Activated T-helper 1 cell treated with Interleukin-2 at 50 U/mL for 16 hours (primary cell): ENCODE results near the gene ABCC11.
"Not testable (repeated sequence)": the region's sequence is repeated elsewhere in the genome, so short reads cannot be mapped to it uniquely, and the experiment has no call there.

Source experiments
- DNase-seq: peaks from one replicate; pipeline ENCODE4 v3.0.0-alpha.2; 2020; ENCODE audit warnings: low read depth

The ABCC11 gene

DNA sequence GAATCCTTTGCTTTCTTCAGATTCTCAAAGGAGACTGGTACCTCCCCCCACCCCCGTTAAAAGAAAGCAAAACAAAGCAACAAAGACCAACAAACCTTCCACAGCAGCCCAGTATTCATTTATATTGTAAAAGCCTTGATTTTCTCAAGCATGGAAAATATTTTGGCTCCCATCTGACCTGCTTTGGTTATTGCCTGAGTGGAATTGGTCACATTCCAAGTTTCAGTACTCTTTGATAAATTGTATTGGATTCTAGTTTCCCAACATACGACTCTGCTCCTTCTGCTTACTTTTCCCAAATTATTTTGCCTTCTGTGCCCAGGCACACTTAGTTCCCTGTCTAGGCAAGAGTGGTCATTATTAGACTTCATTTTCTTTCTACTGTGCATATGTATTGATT, 1.3 kb downstream of the ABCC11 start:
- DNase-seq: no peak

DNA sequence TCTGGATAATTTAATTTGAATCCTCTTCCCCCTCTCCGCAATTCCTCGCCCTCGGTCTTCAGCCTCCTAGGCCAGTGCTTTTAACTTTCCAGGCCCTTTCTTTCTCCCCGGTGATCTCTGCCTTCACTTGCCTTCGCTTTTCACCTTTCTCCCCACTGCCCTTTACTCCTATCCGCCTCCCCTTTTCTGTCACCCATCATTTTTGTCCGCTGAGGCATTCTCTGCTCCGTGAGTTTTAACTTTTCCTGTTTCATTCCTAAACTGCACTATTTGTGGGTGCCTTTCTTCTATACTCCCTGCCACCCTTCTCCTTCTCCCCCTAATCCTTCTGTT, 2.5 kb downstream of the ABCC11 start:
- no peak for DNase-seq

DNA sequence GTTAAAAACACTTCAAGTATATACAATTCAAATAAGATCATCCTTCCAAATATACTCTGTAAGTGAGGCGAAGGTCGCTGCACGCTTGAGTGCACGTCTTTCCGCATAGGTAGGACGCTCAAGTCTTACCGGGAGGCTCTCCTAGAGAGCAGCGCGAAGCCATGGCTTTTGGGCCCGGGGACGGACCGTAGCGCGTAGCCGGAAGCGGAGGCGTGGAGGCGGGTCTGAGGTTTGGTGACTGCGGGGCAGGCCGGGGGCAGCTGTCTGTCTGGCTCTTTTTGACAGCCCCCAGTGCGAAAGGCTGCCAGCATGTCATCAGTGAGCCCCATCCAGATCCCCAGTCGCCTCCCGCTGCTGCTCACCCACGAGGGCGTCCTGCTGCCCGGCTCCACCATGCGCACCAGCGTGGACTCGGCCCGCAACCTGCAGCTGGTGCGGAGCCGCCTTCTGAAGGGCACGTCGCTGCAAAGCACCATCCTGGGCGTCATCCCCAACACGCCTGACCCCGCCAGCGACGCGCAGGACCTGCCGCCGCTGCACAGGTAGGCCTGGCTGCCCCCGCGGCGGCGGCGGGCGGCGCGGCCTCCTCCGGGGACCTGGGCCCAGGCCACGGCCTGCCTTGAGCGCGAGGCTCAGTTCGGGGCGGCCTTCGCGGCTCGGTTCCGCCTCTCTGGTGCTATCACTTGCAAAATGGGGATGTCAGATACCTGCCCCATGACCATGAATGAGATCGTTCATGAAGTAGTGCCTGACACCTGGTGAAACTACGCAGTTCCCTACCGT, 3.1 kb downstream of the ABCC11 start, which contains the start of gene LONP2:
Gene LONP2 (plus strand): TSS at position 221 of the 783 bp plus-strand sequence. CDS start 89 bp downstream, at position 310.
- DNase-seq: peak; percentile 80

DNA sequence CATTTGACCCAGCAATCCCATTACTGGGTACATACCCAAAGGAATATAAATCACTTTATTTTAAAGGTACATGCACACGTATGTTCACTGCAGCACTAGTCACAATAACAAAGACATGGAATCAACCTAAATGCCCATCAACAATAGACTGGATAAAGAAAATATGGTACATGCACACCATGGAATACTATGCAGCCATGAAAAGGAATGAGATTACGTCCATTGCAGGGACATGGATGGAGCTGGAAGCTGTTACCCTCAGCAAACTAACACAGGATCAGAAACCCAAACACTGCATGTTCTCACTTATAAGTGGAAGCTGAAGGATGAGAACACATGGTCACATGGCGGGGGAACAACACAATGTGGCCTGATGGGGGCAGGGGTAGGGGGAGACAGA, 7.2 kb downstream of the ABCC11 start:
- not testable (repeated sequence) for DNase-seq

DNA sequence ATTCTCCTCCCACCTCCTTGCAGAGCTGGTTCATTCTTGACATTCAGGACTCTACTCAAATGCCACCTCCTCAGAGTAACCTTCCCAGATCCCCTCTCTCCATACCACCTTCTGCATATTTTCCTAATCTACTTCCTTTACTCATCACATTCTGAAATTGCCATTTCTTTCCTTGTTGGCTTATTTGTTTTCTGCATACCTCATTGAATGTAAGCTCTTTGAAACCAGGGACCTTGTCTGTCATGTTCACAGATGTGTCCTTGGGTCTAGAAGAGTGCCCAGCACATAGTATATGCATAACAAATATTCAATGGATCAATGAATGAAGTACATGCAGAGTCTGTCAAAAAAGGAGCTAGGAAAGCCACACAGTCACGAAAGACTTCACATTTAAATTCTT, 11.1 kb downstream of the ABCC11 start:
- DNase-seq: no peak

DNA sequence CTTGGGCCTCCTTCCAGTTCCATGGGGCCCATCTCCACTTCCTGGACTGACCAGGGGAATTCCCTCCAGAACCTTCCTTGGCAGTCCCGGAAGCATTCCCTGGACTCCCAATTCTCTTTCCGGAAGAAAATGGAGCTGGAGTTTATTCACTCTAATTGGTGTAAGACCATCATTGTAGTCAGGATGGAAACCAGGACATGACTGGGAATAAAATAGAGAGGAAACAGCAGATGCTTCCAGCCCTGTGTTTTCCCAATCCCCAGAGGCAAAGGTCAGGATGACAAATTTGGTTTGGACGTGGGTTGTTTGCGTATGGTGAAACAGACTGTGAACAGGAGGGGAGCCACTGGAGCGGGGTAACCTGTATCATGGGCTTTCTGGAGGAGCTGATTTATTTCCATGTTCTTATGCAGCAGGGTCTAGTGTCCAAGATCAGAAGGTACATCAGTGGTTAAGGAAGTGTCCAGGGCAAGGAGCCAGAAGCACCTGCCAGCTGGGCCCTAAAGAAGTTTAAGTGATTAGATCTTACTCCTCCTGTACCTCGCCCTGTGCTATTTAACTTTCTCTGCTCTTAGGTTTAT, 11.7 kb downstream of the ABCC11 start:
- no peak for DNase-seq

DNA sequence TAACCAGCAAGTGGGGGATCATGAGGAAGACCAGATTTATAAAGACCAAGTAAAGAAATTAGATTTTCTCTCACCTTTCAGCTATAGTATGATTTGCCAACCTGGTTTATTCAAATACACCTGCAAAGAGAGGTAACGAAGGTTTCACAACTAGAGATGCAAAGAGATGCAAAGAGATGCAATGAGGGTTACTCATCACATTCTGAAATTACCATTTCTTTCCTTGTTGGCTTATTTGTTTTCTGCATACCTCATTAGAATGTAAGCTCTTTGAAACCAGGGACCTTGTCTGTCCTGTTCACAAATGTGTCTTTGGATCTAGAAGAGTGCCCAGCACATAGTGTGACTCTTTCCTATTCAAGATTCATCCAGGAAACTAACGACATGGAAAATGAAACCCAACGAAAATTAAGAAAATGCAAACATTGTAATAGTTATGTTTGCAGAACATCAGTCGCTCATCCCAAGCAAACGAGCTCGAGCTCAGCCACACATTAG, 12.2 kb downstream of the ABCC11 start:
- DNase-seq: no peak

DNA sequence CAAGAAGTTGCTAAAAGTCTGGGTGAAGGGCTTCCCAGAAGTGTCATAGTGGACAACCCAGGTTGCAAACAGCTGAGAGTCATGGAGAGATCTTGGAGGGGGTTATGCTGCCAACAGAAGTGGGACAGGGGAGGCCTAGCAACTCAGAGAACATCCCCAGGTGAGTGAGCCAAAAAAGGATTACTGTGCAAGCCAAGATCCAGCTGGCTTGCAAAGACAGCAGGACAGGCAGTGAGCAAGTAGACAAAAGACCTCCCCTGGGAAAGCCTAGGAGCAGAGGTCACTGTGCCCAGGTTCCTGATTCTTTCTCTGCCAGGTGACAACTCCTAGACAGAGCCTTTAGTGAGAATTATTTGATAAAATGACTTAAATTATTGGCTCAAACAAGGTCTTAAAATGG, 12.7 kb downstream of the ABCC11 start:
- DNase-seq: no peak

DNA sequence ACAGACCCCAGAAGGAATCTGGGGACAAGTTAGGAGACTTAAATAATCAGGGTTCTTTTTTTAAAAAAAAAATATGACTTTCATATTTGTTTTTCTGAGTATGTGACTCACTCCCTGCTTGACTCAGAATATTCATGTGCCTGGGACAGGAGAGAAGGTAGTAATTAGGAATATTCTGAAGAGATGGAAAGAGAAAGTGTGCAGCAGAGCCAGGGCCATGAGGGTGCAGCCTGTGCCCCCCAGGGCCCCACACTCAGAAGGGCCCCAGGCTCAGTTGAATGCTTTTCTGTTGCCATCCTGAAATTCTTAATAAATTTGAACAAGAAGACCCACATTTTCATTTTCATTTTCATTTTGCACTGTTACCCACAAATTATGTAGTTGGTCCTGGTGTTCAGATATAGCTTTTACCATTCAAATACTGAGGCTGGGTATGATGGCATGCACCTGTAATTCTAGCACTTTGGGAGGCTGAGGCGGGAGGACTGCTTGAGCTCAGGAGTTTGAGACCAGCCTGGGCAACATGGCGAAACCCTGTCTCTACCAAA, 14.8 kb downstream of the ABCC11 start:
- no peak for DNase-seq

DNA sequence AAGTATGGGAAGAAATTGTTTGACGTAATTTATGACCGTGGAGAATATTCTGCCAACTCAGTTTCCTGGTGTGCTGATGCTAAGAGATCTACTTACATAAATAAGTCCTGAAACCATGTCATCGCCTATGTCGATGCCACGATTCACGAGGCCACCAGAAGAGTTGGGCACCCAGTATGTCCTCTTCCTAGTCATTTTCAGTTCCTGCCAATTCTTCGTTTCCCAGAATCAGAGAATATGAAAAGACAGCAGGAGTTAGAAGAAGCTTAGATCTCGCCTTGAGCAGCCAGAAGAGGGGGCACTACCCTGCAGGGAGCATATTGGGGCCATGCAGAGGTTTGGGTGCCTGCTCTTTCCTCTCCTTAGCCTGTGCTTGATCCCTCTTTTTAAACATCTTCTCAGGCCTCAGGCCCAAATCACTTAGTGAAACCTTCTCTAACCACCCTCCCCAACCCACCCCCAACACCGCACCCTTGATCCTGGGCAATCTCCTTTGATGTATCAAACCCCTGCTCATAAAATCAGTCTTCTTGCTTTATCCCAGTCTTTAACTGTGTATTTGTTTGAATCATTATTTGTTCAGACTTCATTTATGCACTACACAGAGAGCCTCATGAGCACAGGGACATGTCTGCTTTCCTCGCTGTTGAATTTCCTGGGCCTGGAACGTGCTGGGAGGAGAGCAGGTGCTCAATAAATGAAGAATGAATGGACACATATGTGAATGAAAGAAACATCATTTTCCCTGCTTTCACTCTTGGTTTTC, 15.4 kb downstream of the ABCC11 start:
- DNase-seq: no peak

DNA sequence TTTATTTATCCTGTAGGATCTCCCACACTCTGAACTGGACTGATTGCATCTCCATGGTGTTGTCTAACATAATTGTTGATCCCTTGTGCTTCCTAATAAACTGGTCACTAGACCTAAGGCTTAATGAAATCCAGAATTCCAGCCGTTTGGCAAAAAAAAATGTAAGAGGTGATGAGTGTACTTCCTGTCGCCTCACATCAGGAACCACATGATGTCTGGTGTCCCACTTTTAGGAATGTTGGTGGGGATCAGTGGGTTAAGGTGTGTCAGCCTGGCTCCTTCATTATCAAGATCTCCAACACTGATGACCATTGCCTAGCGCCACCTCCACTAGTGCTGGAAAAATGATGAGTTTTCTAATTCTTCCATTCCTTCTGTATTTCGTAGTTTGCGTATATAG, 21.9 kb downstream of the ABCC11 start:
- no peak for DNase-seq

DNA sequence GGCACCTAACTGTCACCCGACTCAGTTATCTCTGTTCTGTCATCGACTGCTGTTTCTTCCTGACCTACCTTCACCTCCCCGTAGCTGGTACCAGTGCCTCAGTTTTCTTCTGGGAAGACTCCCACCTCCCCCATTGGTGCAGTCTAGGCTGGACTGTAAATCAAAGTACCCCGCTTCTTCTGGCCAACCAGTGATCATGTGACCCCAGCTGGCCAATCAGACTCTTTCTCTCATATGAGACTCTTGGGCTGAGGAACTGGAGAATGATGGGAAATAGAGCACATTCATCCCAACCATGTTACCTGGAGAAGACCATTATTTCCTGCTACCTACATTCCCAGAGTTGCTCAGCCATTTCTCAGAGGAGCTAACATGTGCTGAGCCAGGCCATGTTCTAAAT, 23.8 kb downstream of the ABCC11 start:
- no peak for DNase-seq

DNA sequence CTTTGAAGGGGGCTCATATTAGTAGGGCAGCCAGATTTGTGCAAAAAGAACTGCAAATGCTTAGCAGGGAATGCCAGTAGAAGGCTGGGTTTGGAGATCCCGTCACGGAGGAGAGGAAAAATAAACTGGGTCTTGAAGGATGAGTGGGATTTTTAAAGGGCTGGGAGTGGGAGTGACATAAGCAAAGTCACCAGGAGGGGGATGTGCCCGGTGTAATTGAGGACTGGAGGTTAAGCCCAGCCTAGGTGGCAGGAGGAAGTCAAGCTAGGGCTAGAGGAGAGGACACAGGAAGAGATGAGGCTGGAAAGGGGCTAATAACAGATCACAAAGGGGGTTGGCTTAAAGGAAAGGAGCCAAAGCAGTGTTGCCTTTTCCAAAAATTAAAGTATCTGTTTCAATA, 26.4 kb downstream of the ABCC11 start:
- DNase-seq: no peak

DNA sequence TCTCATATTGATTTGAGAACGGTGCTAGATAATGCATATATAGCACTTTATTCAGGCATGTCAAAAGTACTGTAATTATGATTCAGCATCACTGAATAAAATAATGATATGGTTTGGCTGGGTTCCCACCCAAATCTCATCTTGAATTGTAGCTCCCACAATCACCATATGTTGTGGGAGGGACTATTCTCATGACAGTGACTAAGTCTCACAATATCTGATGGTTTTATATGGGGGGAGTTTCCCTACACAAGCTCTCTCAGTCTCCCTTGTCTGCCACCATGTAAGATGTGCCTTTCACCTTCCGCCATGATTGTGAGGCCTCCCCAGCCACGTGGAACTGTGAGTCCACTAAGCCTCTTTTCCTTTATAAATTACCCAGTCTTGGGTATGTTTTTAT, 28.9 kb downstream of the ABCC11 start:
- DNase-seq: no peak

DNA sequence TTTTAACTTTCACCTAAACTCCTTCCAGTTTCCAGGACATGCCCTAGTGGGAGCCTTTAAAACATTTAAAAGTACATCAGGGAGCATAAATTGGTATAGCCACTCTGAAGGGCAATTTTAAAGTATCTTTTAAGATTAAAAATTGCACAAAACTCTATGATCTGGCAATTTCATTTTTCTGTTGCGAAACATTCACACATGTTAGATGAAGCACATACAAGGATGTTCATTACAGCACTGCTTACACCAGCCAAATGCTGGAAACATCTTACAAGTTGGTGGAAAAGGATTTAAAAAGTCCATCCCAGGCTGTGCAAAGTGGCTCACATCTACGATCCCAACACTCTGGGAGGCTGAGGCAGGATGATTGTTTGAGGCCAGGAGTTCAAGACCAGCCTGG, 29.6 kb downstream of the ABCC11 start:
- no peak for DNase-seq

DNA sequence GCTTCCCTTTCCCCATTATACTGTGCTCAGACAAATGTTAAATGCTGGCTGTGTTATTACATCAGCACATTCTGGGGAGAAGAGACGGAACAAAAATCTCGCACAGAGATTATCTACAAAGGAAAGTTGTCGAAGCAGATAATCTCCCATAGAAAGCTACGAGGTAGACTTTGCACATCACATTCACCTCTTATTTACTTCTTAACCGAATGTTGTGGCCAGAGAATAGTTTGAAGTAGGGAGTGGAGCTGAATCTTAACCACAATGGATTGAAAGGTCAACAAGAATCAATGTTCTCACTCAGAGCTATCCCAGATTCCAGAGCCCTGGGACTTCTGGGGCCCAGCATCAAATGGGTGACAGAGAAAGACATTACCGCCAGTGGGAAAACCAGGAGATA, 31.6 kb downstream of the ABCC11 start:
- no peak for DNase-seq

DNA sequence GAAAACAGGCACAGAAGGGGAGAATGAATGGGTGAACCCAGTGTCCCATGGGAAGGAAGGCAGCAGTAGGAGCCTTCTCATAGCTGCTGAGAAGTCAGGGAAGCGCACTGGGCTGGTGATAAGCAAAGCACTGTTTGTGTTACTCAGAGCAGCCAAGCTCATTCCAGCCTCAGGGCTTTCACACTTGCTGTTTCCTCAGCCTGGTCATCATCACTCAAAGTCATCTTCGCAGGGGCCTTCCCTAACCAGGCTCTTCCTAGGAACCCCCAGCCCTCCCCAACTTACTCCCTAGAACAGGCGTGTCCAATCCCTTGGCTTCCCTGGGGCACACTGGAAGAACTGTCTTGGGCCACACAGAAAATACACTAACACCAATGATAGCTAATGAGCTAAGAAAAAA, 35.3 kb downstream of the ABCC11 start:
- no peak for DNase-seq

DNA sequence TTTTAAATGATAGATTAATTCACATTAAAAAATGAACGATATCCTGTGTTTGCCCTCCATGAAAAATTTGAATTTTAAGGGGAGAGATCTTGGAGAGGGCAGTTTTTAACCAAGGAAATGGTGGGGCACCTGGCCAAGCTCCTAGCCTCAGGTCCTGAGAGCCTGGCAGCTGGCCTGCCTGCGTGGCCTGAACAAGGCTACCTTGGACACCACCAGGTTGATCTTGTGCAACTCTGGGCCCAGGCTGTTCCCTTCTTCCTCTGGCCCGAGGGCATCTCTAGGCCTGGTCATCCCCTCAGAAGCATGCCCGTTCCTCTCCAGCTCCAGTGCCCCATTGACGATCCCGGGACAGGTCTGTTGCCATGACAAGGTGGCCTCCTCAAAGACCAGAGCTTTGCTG, 36.6 kb downstream of the ABCC11 start:
- DNase-seq: no peak

DNA sequence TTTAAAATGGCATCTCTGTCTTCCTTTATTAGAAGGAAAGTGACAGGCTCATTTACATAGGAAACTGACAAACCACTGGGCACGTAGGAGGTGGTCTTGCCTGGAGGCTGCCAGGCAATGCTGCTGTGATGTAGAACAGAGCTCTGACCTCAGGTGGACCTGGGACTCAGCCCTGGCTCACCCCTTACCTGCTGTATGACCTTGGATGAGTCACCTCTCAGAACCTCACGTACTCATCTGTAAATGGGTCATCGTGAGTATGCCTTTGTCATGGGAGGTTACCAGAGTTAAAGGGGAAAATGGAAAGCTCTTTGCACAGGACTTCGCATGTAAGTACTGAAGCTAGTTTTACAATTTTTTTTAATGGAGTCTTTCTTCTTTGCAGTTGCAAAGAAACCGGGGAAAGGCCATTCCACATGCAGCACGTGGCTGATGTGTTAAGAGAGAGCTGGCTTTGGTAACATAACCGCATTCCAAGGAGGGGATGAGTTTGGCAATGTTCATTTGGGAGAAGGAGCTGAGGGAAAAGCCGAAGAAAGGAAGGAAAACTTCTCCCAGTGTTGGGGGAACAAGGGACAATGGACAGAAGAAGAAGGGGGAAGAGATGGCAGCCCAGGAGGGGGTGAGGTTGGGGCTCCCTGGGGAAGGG, 40.6 kb downstream of the ABCC11 start:
- DNase-seq: no peak

DNA sequence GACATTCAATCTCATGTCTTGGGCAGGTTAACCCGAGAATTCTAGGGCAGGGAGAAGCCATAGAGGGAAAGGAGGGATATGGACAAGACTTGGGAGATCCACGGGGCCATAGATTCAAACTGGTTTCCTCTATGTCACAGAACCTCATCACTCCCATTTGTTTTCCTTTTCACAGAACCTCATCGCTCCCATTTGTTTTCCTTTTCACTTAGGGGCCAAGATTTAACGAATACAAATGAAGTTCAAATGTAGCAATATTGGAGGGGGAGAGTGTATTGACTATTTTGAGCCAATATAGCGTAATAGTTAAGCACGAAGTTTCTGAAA, 42.6 kb downstream of the ABCC11 start:
- DNase-seq: no peak

DNA sequence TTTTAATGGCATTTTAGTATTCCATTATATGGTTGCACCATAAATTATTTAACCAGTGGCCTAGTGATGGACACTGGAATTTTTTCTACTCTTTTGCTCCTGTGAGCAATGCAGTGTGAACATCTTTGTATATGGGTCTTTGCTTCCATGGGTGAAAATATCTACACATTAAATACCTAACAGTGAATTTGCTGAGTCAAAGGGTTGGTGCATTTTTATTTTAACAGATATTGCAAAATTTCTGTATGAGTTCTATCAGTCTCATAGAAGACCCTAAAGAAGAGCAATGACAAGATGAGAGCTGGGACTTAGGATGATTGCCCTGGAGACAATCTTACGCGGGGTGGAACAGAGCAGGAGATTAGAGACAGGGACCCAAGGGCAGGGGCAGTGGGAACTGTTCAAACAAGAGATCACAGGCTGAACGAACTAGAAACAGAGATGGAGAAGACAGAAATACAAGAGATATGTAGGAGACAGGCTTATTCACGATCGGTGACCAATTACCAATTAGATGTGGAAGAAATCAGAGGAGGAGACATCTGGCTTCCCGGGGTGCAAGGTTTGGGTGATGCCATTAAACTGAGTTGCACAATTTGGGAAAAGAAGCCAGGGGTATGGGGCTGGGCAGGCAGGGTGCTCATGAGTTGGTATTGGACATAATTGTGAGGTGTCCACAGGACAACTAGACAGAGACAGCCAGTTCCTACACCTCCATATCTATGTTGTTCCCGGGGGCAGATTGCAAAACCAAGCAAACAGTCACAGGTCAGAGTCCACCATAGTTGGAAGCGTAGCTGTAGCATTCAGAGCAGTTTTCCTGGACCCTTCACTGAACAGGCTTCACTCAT, 43.1 kb downstream of the ABCC11 start:
- DNase-seq: no peak
